22Rv1 (cell line): ENCODE data around the gene ARSK.

Experiments used
- H3K27ac ChIP-seq: fragments of 450-650 bp; 2 replicates; pipeline ENCODE4 v1.5.1; 2017
- CTCF ChIP-seq: fragments of 450-650 bp; IDR thresholded peaks from 2 replicates; pipeline ENCODE4 v1.5.1; 2017; ENCODE audit warnings: mild to moderate bottlenecking
- ZFX ChIP-seq: fragments of 450-650 bp; IDR thresholded peaks from 2 replicates; pipeline ENCODE4 v1.6.1; 2017; ENCODE audit warnings: antibody characterized with exemption, borderline replicate concordance

ARSK gene

DNA sequence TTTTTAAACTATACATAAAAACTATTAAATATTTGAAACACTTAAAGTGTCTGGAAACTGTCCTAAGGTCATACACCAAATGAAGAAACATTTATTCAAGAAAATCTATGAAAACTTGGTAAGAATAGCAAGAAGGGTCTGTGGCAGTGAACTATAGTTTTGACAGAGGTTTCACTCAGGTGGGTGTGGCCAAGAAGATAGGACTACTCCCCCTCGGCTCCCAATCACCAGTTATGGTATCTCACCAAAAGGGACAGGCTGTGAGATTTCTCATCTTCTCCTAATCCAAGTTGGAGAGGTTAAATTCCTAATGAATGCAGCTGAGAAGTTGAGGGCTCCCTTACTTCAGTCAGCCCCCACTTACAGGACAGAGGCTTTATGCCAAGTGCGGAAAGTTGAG, 2.9 kb downstream of the ARSK start:
- H3K27ac ChIP-seq = no peak overlapping the region
- TF ChIP-seq ZFX = no peak
- TF ChIP-seq CTCF = no peak

GRCh38 chr5:95562282-95562681, 7.4 kb downstream of the ARSK start:
- no peak for TF ChIP-seq CTCF
- TF ChIP-seq ZFX = no peak
- no peak overlapping the region for H3K27ac ChIP-seq

- no peak for TF ChIP-seq ZFX
- TF ChIP-seq CTCF = no peak
- H3K27ac ChIP-seq = no peak overlapping the region
Measured at GRCh38 chr5:95563367-95563766, 8.5 kb downstream of the ARSK start.

DNA sequence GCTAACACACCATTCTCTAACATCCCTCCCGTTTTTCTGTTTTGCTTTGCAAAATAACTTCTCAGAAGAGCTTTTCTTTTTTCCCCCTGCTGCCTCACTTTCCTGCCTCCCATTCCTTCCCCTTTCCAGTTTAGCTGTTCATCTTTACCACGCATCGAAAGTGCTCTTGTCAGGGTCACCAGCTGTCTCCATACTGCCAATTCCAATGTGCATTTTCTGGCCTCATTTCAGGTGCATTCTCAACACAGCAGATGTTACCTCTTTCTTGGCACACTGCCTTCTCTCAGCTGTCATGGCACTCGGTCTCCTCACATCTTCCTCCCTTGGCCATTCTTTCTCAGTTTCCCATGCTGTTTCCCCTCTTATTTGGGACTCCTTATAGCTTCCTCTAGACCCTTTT, 9.5 kb downstream of the ARSK start:
- TF ChIP-seq CTCF (no peak), ZFX (no peak)
- H3K27ac ChIP-seq = no peak overlapping the region

- no peak overlapping the region for H3K27ac ChIP-seq
- TF ChIP-seq CTCF (no peak), ZFX (no peak)
Measured at GRCh38 chr5:95565280-95565920, 10.5 kb downstream of the ARSK start.

DNA sequence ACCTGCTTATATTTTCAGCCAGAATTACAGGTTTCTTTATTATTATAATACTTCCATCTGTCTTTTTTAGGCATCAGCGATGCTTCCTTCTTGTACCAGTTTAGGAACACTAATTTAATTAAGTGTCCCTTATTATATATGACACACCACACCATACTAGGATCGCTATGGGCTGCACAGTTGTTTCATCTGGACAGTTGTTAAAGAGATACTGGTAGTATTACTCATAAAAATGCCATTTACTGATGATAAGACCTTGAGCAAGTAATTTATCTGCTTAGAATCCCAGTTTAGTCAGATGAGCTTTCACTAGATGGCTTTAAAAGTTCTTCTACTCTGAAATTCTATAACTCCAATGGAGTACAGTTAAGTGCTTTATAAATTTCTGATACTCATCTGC, 17.1 kb downstream of the ARSK start:
- no peak overlapping the region for H3K27ac ChIP-seq
- TF ChIP-seq ZFX (no peak), CTCF (no peak)

- TF ChIP-seq CTCF (no peak), ZFX (no peak)
- H3K27ac ChIP-seq = no peak overlapping the region
Measured at GRCh38 chr5:95581576-95581975, 26.7 kb downstream of the ARSK start.
